SK-N-SH (cell line): ENCODE measurements around the gene P4HTM. TPM values are rescaled to one million over a fixed set of nuclear protein-coding genes. Genes with fewer than 3 reads are reported as not detected.

Experiments used
- CTCF ChIA-PET: fragments of 300-600, 350-600 bp; formaldehyde crosslinking; extraction: SDS; loops from one replicate; lab custom pipeline; 2021; lab: Yijun Ruan, JAX
- POLR2A ChIA-PET: fragments of 350-600 bp; sonication (Branson Sonifier 250); formaldehyde crosslinking; extraction: SDS; loops from one replicate; lab custom pipeline; 2020; ENCODE audit warnings: antibody characterized with exemption, inconsistent platforms; lab: Yijun Ruan, JAX
- DNase-seq: peaks from one replicate; pipeline ENCODE4 v3.0.0; 2012
- H2AFZ ChIP-seq: fragments of 200-600 bp; sonication (generic); 2 replicates; pipeline ENCODE4 v1.8.1; 2016; ENCODE audit warnings: antibody characterized with exemption, mild to moderate bottlenecking, low read depth
- H3F3A ChIP-seq: fragments of 200-600 bp; sonication (generic); replicated peaks from 2 replicates; pipeline ENCODE3; 2016; ENCODE audit warnings: antibody characterized with exemption, mild to moderate bottlenecking; ENCODE audit not compliant: insufficient read depth
- H3K27ac ChIP-seq, 2 experiments: fragments of 200-500 bp in 1 of 2; fragments of 200-600 bp in 1 of 2; sonication (Bioruptor generic) in 1 of 2; sonication (generic), shearing (Covaris generic) in 1 of 2; 2 replicates each; pipeline versions ENCODE4 v1.5.1 to v1.6.1; 2014 to 2016; ENCODE audit warnings: low read depth in 2 of 2, inconsistent platforms in 1 of 2, low read length in 1 of 2, mild to moderate bottlenecking in 1 of 2, mixed read lengths in 1 of 2
- H3K27me3 ChIP-seq: fragments of 200-600 bp; sonication (generic), shearing (Covaris generic); 2 replicates; pipeline ENCODE4 v1.6.1; 2016; ENCODE audit warnings: mixed run types; ENCODE audit not compliant: insufficient read depth
- H3K36me3 ChIP-seq, 2 experiments: fragments of 200-500 bp in 1 of 2; fragments of 200-600 bp in 1 of 2; sonication (Bioruptor generic) in 1 of 2; sonication (generic) in 1 of 2; replicated peaks in 1 of 2; 2 replicates each; pipeline versions ENCODE3 to v1.5.1; 2014 to 2016; ENCODE audit warnings: low read length in 1 of 2, mild to moderate bottlenecking in 1 of 2; ENCODE audit not compliant: insufficient read depth in 2 of 2, control insufficient read depth in 1 of 2
- H3K4me1 ChIP-seq, 2 experiments: fragments of 200-500 bp in 1 of 2; fragments of 200-600 bp in 1 of 2; sonication (Bioruptor generic) in 1 of 2; sonication (generic), shearing (Covaris generic) in 1 of 2; 2 replicates each; pipeline versions ENCODE4 v1.5.1 to v1.6.1; 2014 to 2016; ENCODE audit warnings: low read depth in 1 of 2, low read length in 1 of 2, mixed run types in 1 of 2; ENCODE audit not compliant: insufficient read depth in 2 of 2, control insufficient read depth in 1 of 2
- H3K4me2 ChIP-seq: fragments of 200-600 bp; sonication (generic), shearing (Covaris generic); 2 replicates; pipeline ENCODE4 v1.6.1; 2017; ENCODE audit warnings: mixed run types
- H3K4me3 ChIP-seq, 2 experiments: fragments of 200-500 bp in 1 of 2; fragments of 200-600 bp in 1 of 2; sonication (Bioruptor generic) in 1 of 2; sonication (generic), shearing (Covaris generic) in 1 of 2; 2 replicates each; pipeline versions ENCODE4 v1.5.1 to v1.8.1; 2014 to 2016; ENCODE audit warnings: low read depth in 2 of 2, inconsistent platforms in 1 of 2, low read length in 1 of 2, mild to moderate bottlenecking in 1 of 2, mixed read lengths in 1 of 2, moderate library complexity in 1 of 2
- H3K79me2 ChIP-seq: fragments of 200-600 bp; sonication (generic); 2 replicates; pipeline ENCODE4 v1.8.1; 2017; ENCODE audit warnings: mild to moderate bottlenecking; ENCODE audit not compliant: insufficient read depth
- H3K9ac ChIP-seq: fragments of 200-600 bp; sonication (generic); 2 replicates; pipeline ENCODE4 v1.6.1; 2017; ENCODE audit warnings: mixed run types
- H3K9me2 ChIP-seq: fragments of 200-600 bp; sonication (generic); 2 replicates; pipeline ENCODE4 v1.6.1; 2017; ENCODE audit warnings: mixed run types
- H3K9me3 ChIP-seq: fragments of 200-600 bp; sonication (generic); 2 replicates; pipeline ENCODE4 v1.6.1; 2017; ENCODE audit warnings: mixed run types, mild to moderate bottlenecking, moderate library complexity
- H4K20me1 ChIP-seq: fragments of 200-600 bp; sonication (generic); 2 replicates; pipeline ENCODE4 v1.6.1; 2017; ENCODE audit warnings: mild to moderate bottlenecking, mixed run types; ENCODE audit not compliant: insufficient read depth
- CHD2 ChIP-seq: fragments of 150-350 bp; IDR thresholded peaks from 2 replicates; pipeline ENCODE4 v1.6.1; 2018; ENCODE audit warnings: low read length; ENCODE audit not compliant: partially characterized antibody
- EZH2phosphoT487 ChIP-seq: fragments of 200-600 bp; sonication (generic); IDR thresholded peaks from 2 replicates; pipeline ENCODE4 v1.6.1; 2017; ENCODE audit warnings: low read depth, mixed run types, mild to moderate bottlenecking, antibody characterized with exemption, moderate library complexity, borderline replicate concordance
- FOSL2 ChIP-seq: IDR thresholded peaks from 2 replicates; pipeline ENCODE4 v1.4.0; 2012; ENCODE audit warnings: low read depth, mild to moderate bottlenecking, moderate library complexity, borderline replicate concordance
- FOXJ3 ChIP-seq: sonication (generic); formaldehyde crosslinking; IDR thresholded peaks from 2 replicates; pipeline ENCODE4 v1.5.1; 2020; ENCODE audit warnings: mild to moderate bottlenecking, missing genetic modification reagents
- FOXM1 ChIP-seq: IDR thresholded peaks from 2 replicates; pipeline ENCODE4 v1.4.0; 2012; ENCODE audit warnings: low read depth, mild to moderate bottlenecking
- GATA2 ChIP-seq: sonication (generic); formaldehyde crosslinking; IDR thresholded peaks from 2 replicates; pipeline ENCODE4 v1.5.0; 2020; ENCODE audit warnings: mild to moderate bottlenecking, missing genetic modification reagents
- MEF2A ChIP-seq: IDR thresholded peaks from 2 replicates; pipeline ENCODE4 v1.4.0; 2012; ENCODE audit warnings: low read depth, borderline replicate concordance
- MXI1 ChIP-seq: IDR thresholded peaks from 2 replicates; pipeline ENCODE4 v1.6.1; 2012; ENCODE audit warnings: mild to moderate bottlenecking, low read depth, low read length, improper control_type of control experiment
- RAD21 ChIP-seq: IDR thresholded peaks from 2 replicates; pipeline ENCODE4 v1.6.1; 2012; ENCODE audit warnings: mild to moderate bottlenecking, low read length
- SIN3A ChIP-seq: IDR thresholded peaks from 2 replicates; pipeline ENCODE4 v1.6.1; 2012; ENCODE audit warnings: low read depth, mild to moderate bottlenecking, low read length, moderate library complexity, borderline replicate concordance
- TEAD4 ChIP-seq: IDR thresholded peaks from 2 replicates; pipeline ENCODE4 v1.4.0; 2012; ENCODE audit warnings: mild to moderate bottlenecking, borderline replicate concordance; ENCODE audit not compliant: insufficient read depth
- YY1 ChIP-seq: IDR thresholded peaks from 2 replicates; pipeline ENCODE4 v1.4.0; 2012; ENCODE audit warnings: low read depth, mild to moderate bottlenecking
- WGBS: methylation state at CpG from one replicate; pipeline ENCODE4 v1.1.6; 2017; ENCODE audit warnings: low lambda C conversion rate; 5-methylcytosine and 5-hydroxymethylcytosine counted together
- polyA plus RNA-seq, 3 experiments: library from polyadenylated mRNA; depleted of rRNA; stranded (reverse); fragments of >200 nt; gene quantifications; 2 replicates each; pipeline ENCODE4 v1.2.3, GENCODE V29; 2012
- TF ChIP-seq, protein P1 (sequence below): fragments of 200-600 bp; sonication (generic); IDR thresholded peaks from 2 replicates; pipeline ENCODE4 v1.6.1; 2017; ENCODE audit warnings: antibody characterized with exemption, mild to moderate bottlenecking, moderate library complexity
- TF ChIP-seq, protein P2 (sequence below): fragments of 150-350 bp; IDR thresholded peaks from 2 replicates; pipeline ENCODE4 v1.6.1; 2017; ENCODE audit warnings: antibody characterized with exemption, low read length, low read depth, borderline replicate concordance
- TF ChIP-seq, protein P3 (sequence below): IDR thresholded peaks from 2 replicates; pipeline ENCODE4; 2012
- TF ChIP-seq, protein P4 (sequence below): IDR thresholded peaks from 2 replicates; pipeline ENCODE4 v1.6.1; 2012; ENCODE audit warnings: mild to moderate bottlenecking, low read depth, low read length, moderate library complexity

P4HTM gene
- polyA plus RNA-seq, 1 of the 3 experiments (the other 2 are of a cell fraction) = 21.0 TPM

DNA sequence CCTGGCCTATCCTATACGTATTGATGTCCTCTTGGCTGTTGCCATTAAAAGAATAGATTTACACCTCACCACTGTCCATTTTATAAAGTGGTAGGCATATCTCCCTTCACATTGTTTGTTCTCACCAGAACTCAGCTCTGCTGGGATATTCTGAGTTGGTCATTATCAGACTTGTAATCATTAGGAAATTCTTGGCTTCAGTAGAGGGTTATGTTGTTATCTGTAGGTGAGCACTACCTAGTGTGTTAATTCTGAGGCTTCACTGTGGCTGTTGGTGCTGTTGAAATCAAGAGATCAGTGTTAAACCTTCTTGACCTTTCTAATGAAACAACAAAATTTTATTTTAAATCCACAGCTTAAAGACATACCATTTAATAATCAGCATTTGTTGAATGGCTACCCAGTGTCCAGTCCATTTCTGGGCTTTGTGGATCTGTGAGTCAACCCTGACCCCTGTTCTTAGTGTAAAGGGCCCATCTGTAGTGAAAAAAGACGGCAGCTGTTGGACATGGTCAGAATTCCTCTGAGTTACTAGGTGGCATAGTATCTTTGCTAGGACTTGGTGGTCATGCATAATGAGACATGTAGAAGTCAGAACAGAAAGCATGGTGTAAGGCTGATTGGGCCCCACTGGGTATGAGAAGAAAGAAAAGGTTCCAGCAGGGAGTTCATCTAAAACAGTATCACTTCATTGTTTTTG lies 32.9 kb upstream of the P4HTM start:
- Histone ChIP-seq H3K4me2 (no peak overlapping the region), H3K27me3 (no peaks in the 10 kb centered on the region), H3K9ac (no peak overlapping the region), H2AFZ (no peak overlapping the region), H4K20me1 (0 out of 2 replicates have a peak, but pooled peaks cover 8% of the 10 kb centered on the region), H3F3A (peaks cover 4% of the 10 kb centered on the region), H3K4me1 (no peaks in the 10 kb centered on the region), H3K36me3 (peaks cover 5 to 28% of the 10 kb centered on the region in 2 experiments), H3K27ac (no peak overlapping the region), H3K79me2 (peaks cover 66% of the 10 kb centered on the region), H3K4me3 (no peak overlapping the region), H3K9me3 (no peaks in the 10 kb centered on the region), H3K9me2 (no peaks in the 10 kb centered on the region)
- ChIA-PET CTCF (interaction anchor here (0.6 to 1.0 kb wide), 2 partner anchors 15 to 57 kb away, joined by 3 to 5 read pairs; no protein-coding TSS in a partner anchor), POLR2A (no interaction called here)
- TF ChIP-seq, protein P1, sequence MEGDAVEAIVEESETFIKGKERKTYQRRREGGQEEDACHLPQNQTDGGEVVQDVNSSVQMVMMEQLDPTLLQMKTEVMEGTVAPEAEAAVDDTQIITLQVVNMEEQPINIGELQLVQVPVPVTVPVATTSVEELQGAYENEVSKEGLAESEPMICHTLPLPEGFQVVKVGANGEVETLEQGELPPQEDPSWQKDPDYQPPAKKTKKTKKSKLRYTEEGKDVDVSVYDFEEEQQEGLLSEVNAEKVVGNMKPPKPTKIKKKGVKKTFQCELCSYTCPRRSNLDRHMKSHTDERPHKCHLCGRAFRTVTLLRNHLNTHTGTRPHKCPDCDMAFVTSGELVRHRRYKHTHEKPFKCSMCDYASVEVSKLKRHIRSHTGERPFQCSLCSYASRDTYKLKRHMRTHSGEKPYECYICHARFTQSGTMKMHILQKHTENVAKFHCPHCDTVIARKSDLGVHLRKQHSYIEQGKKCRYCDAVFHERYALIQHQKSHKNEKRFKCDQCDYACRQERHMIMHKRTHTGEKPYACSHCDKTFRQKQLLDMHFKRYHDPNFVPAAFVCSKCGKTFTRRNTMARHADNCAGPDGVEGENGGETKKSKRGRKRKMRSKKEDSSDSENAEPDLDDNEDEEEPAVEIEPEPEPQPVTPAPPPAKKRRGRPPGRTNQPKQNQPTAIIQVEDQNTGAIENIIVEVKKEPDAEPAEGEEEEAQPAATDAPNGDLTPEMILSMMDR = no peak
- TF ChIP-seq EZH2phosphoT487 = no peak
- TF ChIP-seq GATA2 (CRISPR knock-in tag) = no peak
- TF ChIP-seq, protein P2, sequence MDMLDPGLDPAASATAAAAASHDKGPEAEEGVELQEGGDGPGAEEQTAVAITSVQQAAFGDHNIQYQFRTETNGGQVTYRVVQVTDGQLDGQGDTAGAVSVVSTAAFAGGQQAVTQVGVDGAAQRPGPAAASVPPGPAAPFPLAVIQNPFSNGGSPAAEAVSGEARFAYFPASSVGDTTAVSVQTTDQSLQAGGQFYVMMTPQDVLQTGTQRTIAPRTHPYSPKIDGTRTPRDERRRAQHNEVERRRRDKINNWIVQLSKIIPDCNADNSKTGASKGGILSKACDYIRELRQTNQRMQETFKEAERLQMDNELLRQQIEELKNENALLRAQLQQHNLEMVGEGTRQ = no peak
- TF ChIP-seq YY1 = no peak
- TF ChIP-seq MXI1 = no peak
- 93% methylated on average over 2 of the region's 2 CpGs for WGBS
- no peak for DNase-seq

DNA sequence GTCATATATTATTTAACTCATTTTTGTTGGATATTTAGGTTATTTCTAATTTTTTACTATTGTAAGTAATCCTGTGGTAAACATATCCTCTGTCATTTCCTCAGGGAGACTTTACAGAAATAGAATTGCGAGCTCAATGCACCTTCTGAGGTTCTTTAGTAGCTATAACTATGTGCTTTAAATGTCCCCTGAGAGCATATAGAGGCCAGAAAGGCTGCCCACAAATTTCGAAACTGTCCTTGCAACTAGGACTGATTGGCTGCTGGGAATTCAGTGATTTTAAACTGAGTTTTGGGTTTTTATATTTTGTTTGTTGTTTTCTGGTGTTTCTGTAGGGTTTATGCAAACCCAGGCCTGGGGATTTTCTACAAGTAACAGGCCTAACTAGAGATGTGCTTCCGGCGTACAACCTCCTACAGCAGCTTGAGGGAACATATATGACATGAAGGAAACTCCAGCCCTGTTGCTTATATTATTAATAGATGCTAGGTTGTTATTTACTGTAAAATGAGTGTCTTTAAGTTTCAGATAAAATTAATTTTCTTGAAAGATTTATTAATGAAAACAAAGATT lies 29.1 kb upstream of the P4HTM start:
- no peak overlapping the region for H2AFZ ChIP-seq
- H3K9ac ChIP-seq = no peak overlapping the region
- H3K36me3 ChIP-seq = peaks cover 8 to 29% of the 10 kb centered on the region in 2 experiments
- peaks cover 4% of the 10 kb centered on the region for H3F3A ChIP-seq
- H3K79me2 ChIP-seq = peaks cover 37% of the 10 kb centered on the region; the same call in 1 of the 2 replicates
- no peak overlapping the region for H3K4me3 ChIP-seq
- 0 out of 2 replicates have a peak, but pooled peaks cover 4% of the 10 kb centered on the region for H4K20me1 ChIP-seq
- no peak for DNase-seq
- POLR2A ChIA-PET = no interaction called here
- H3K27ac ChIP-seq = no peak overlapping the region
- CTCF ChIA-PET = interaction anchor here (1.3 kb wide), 1 partner anchor 27 kb away, joined by 3 read pairs; no protein-coding TSS in a partner anchor
- H3K27me3 ChIP-seq = no peaks in the 10 kb centered on the region
- H3K4me2 ChIP-seq = no peak overlapping the region
- no peaks in the 10 kb centered on the region for H3K4me1 ChIP-seq
- WGBS = 95% methylated on average over 4 of the region's 4 CpGs
- no peaks in the 10 kb centered on the region for H3K9me2 ChIP-seq
- H3K9me3 ChIP-seq = no peaks in the 10 kb centered on the region
- TF ChIP-seq FOSL2 (no peak), MXI1 (no peak), MEF2A (no peak), TEAD4 (no peak), CHD2 (no peak), FOXJ3 (CRISPR knock-in tag) (no peak), RAD21 (no peak), FOXM1 (no peak), SIN3A (no peak)
- TF ChIP-seq, protein P3, sequence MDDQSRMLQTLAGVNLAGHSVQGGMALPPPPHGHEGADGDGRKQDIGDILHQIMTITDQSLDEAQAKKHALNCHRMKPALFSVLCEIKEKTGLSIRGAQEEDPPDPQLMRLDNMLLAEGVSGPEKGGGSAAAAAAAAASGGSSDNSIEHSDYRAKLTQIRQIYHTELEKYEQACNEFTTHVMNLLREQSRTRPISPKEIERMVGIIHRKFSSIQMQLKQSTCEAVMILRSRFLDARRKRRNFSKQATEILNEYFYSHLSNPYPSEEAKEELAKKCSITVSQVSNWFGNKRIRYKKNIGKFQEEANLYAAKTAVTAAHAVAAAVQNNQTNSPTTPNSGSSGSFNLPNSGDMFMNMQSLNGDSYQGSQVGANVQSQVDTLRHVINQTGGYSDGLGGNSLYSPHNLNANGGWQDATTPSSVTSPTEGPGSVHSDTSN = no peak
- TF ChIP-seq, protein P4, sequence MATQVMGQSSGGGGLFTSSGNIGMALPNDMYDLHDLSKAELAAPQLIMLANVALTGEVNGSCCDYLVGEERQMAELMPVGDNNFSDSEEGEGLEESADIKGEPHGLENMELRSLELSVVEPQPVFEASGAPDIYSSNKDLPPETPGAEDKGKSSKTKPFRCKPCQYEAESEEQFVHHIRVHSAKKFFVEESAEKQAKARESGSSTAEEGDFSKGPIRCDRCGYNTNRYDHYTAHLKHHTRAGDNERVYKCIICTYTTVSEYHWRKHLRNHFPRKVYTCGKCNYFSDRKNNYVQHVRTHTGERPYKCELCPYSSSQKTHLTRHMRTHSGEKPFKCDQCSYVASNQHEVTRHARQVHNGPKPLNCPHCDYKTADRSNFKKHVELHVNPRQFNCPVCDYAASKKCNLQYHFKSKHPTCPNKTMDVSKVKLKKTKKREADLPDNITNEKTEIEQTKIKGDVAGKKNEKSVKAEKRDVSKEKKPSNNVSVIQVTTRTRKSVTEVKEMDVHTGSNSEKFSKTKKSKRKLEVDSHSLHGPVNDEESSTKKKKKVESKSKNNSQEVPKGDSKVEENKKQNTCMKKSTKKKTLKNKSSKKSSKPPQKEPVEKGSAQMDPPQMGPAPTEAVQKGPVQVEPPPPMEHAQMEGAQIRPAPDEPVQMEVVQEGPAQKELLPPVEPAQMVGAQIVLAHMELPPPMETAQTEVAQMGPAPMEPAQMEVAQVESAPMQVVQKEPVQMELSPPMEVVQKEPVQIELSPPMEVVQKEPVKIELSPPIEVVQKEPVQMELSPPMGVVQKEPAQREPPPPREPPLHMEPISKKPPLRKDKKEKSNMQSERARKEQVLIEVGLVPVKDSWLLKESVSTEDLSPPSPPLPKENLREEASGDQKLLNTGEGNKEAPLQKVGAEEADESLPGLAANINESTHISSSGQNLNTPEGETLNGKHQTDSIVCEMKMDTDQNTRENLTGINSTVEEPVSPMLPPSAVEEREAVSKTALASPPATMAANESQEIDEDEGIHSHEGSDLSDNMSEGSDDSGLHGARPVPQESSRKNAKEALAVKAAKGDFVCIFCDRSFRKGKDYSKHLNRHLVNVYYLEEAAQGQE = no peak
- TF ChIP-seq, protein P2 = no peak
